ENCODE measurements around the gene HERC4. TPM values are rescaled to one million over a fixed set of nuclear protein-coding genes. Genes with fewer than 3 reads are reported as not detected.

The HERC4 gene
- 96.1 TPM for total RNA-seq

GRCh38 chr10:68074775-68075549 lies at the start of gene HERC4:
Gene HERC4 (minus strand): TSS chr10:68075283. CDS start chr10:68073108, 2,175 bp downstream.
- DNase-seq: peak; percentile 88

- no peak for DNase-seq
Measured at GRCh38 chr10:68124718-68125117, 49.6 kb upstream of the HERC4 start.

- DNase-seq: no peak
Measured at GRCh38 chr10:68121852-68122251, 46.8 kb upstream of the HERC4 start.

- no peak for DNase-seq
Measured at GRCh38 chr10:68121020-68121743, 46.1 kb upstream of the HERC4 start.

GRCh38 chr10:68118657-68119056 lies 43.6 kb upstream of the HERC4 start:
- DNase-seq: no peak

- no peak for DNase-seq
Measured at GRCh38 chr10:68112837-68113236, 37.8 kb upstream of the HERC4 start.

- no peak for DNase-seq
Measured at GRCh38 chr10:68111584-68111983, 36.5 kb upstream of the HERC4 start.

GRCh38 chr10:68110027-68110426 lies 34.9 kb upstream of the HERC4 start:
- no peak for DNase-seq

- no peak for DNase-seq
Measured at GRCh38 chr10:68109331-68109730, 34.2 kb upstream of the HERC4 start, which contains the start of gene MYPN. Gene MYPN (plus strand): TSS chr10:68109488. CDS start chr10:68121439, 11,951 bp downstream.

GRCh38 chr10:68108653-68109052 lies 33.6 kb upstream of the HERC4 start:
- no peak for DNase-seq

- DNase-seq: no peak
Measured at GRCh38 chr10:68108051-68108450, 33.0 kb upstream of the HERC4 start.

GRCh38 chr10:68107651-68108050 lies 32.6 kb upstream of the HERC4 start:
- DNase-seq: no peak

GRCh38 chr10:68106656-68107055 lies 31.6 kb upstream of the HERC4 start:
- DNase-seq: no peak

GRCh38 chr10:68105820-68106219 lies 30.7 kb upstream of the HERC4 start:
- no peak for DNase-seq

GRCh38 chr10:68103901-68104300 lies 28.8 kb upstream of the HERC4 start:
- no peak for DNase-seq

GRCh38 chr10:68103261-68103878 lies 28.3 kb upstream of the HERC4 start:
- DNase-seq: no peak

GRCh38 chr10:68101066-68101465 lies 26.0 kb upstream of the HERC4 start:
- DNase-seq: no peak

GRCh38 chr10:68099736-68100135 lies 24.7 kb upstream of the HERC4 start:
- no peak for DNase-seq

- DNase-seq: no peak
Measured at GRCh38 chr10:68096913-68097516, 21.9 kb upstream of the HERC4 start.

- no peak for DNase-seq
Measured at GRCh38 chr10:68095153-68095552, 20.1 kb upstream of the HERC4 start.

GRCh38 chr10:68092512-68092911 lies 17.4 kb upstream of the HERC4 start:
- DNase-seq: no peak

- DNase-seq: no peak
Measured at GRCh38 chr10:68090586-68090985, 15.5 kb upstream of the HERC4 start.

- DNase-seq: no peak
Measured at GRCh38 chr10:68088740-68089139, 13.7 kb upstream of the HERC4 start.
